GM23338 (cell line): Measurements from ENCODE around the gene WRNIP1. TPM values are rescaled to one million over a fixed set of nuclear protein-coding genes. Genes with fewer than 3 reads are reported as not detected.

Experiments
- ATAC-seq: fragments of 200-7000 bp; cut with Tn5 transposase; 3 replicates; pipeline ENCODE4 v1.9.1; 2020
- DNase-seq: peaks from one replicate; pipeline ENCODE4 v3.0.0-alpha.2; 2015; ENCODE audit warnings: low spot score
- H2AFZ ChIP-seq: fragments of 200-600 bp; sonication (generic); 2 replicates; pipeline ENCODE4 v1.8.0; 2016; ENCODE audit warnings: antibody characterized with exemption, mild to moderate bottlenecking, moderate library complexity
- H3F3A ChIP-seq: fragments of 200-600 bp; sonication (generic); replicated peaks from 2 replicates; pipeline ENCODE4 v1.8.0; 2017; ENCODE audit warnings: antibody characterized with exemption, mixed run types, low read depth
- H3K27ac ChIP-seq: fragments of 200-600 bp; sonication (generic); 2 replicates; pipeline ENCODE4 v1.6.1; 2016; ENCODE audit warnings: low read depth
- H3K27me3 ChIP-seq: fragments of 200-600 bp; sonication (generic); 2 replicates; pipeline ENCODE4 v1.8.0; 2016; ENCODE audit warnings: mild to moderate bottlenecking, mixed run types, moderate library complexity; ENCODE audit not compliant: insufficient read depth
- H3K36me3 ChIP-seq: fragments of 200-600 bp; sonication (generic); 2 replicates; pipeline ENCODE4 v1.8.0; 2016; ENCODE audit warnings: mild to moderate bottlenecking; ENCODE audit not compliant: insufficient read depth
- H3K4me1 ChIP-seq: fragments of 200-600 bp; sonication (generic); 2 replicates; pipeline ENCODE4 v1.8.0; 2016; ENCODE audit warnings: mild to moderate bottlenecking, moderate library complexity; ENCODE audit not compliant: insufficient read depth
- H3K4me2 ChIP-seq: fragments of 200-600 bp; sonication (generic); 2 replicates; pipeline ENCODE4 v1.7.1; 2017; ENCODE audit warnings: mixed run types
- H3K4me3 ChIP-seq: fragments of 200-600 bp; sonication (generic); 2 replicates; pipeline ENCODE4 v1.6.1; 2016; ENCODE audit warnings: mixed run types
- H3K79me2 ChIP-seq: fragments of 200-600 bp; sonication (generic); replicated peaks from 2 replicates; pipeline ENCODE4 v1.8.0; 2017; ENCODE audit warnings: mild to moderate bottlenecking; ENCODE audit not compliant: insufficient read depth
- H3K9me2 ChIP-seq: fragments of 200-600 bp; sonication (generic); 2 replicates; pipeline ENCODE4 v1.8.0; 2017; ENCODE audit not compliant: insufficient read depth
- H4K20me1 ChIP-seq: fragments of 200-600 bp; sonication (generic); replicated peaks from 2 replicates; pipeline ENCODE4 v1.8.0; 2017; ENCODE audit warnings: mild to moderate bottlenecking; ENCODE audit not compliant: insufficient read depth
- H3K27ac Mint-ChIP-seq: 2 replicates; pipeline ENCODE4 v1.8.0; 2020; ENCODE audit warnings: inconsistent platforms, mild to moderate bottlenecking, moderate library complexity, mixed read lengths
- H3K27me3 Mint-ChIP-seq: 3 replicates; pipeline ENCODE4 v1.8.0; 2022; ENCODE audit warnings: low read depth, mild to moderate bottlenecking, moderate library complexity, mixed read lengths, inconsistent platforms; ENCODE audit not compliant: insufficient read depth, poor library complexity
- H3K36me3 Mint-ChIP-seq: 3 replicates; pipeline ENCODE4 v1.8.0; 2021; ENCODE audit warnings: low read depth, mild to moderate bottlenecking, inconsistent platforms, moderate library complexity, mixed read lengths
- H3K4me1 Mint-ChIP-seq: 3 replicates; pipeline ENCODE4 v1.8.0; 2020; ENCODE audit warnings: mild to moderate bottlenecking, inconsistent platforms, mixed read lengths
- H3K4me3 Mint-ChIP-seq: 3 replicates; pipeline ENCODE4 v1.8.0; 2021; ENCODE audit warnings: moderate library complexity, mild to moderate bottlenecking, inconsistent platforms, mixed read lengths
- H3K9me3 Mint-ChIP-seq: 3 replicates; pipeline ENCODE4 v1.8.0; 2020; ENCODE audit warnings: moderate library complexity, mild to moderate bottlenecking, inconsistent platforms, mixed read lengths
- CREB1 ChIP-seq: fragments of 250-450 bp; sonication (Bioruptor Pico); IDR thresholded peaks from 2 replicates; pipeline ENCODE4 v1.5.0; 2020; ENCODE audit warnings: low read depth, mild to moderate bottlenecking, moderate library complexity
- CTCF ChIP-seq, 2 experiments: fragments of 200-600 bp in 1 of 2; sonication (generic) in 1 of 2; conservative IDR thresholded peaks; 2 replicates each; pipeline versions ENCODE4 v1.5.1 to v1.6.1; 2016 to 2017; ENCODE audit warnings: antibody characterized with exemption in 2 of 2, low read depth in 2 of 2, mild to moderate bottlenecking in 2 of 2, moderate library complexity in 1 of 2
- ETS1 ChIP-seq: IDR thresholded peaks from 2 replicates; pipeline ENCODE4 v1.6.1; 2016; ENCODE audit warnings: antibody characterized with exemption
- EZH2 ChIP-seq: fragments of 200-600 bp; sonication (generic); IDR thresholded peaks from one replicate; pipeline ENCODE4 v1.8.0; 2017; ENCODE audit warnings: antibody characterized with exemption, mild to moderate bottlenecking, low read depth; ENCODE audit not compliant: unreplicated experiment
- EZH2phosphoT487 ChIP-seq: fragments of 200-600 bp; sonication (generic); IDR thresholded peaks from one replicate; pipeline ENCODE4 v1.8.1; 2018; ENCODE audit warnings: antibody characterized with exemption; ENCODE audit not compliant: unreplicated experiment
- JUNB ChIP-seq: IDR thresholded peaks from one replicate; pipeline ENCODE4 v1.6.1; 2016; ENCODE audit warnings: antibody characterized with exemption; ENCODE audit not compliant: unreplicated experiment
- NANOG ChIP-seq: IDR thresholded peaks from 2 replicates; pipeline ENCODE4 v1.6.1; 2016; ENCODE audit warnings: antibody characterized with exemption, borderline replicate concordance
- POLR2AphosphoS5 ChIP-seq: IDR thresholded peaks from 2 replicates; pipeline ENCODE4 v1.6.1; 2016; ENCODE audit warnings: antibody characterized with exemption, low read depth
- REST ChIP-seq: IDR thresholded peaks from one replicate; pipeline ENCODE4 v1.6.1; 2018; ENCODE audit warnings: antibody characterized with exemption; ENCODE audit not compliant: unreplicated experiment
- STAT1 ChIP-seq: IDR thresholded peaks from one replicate; pipeline ENCODE4 v1.6.1; 2016; ENCODE audit warnings: antibody characterized with exemption; ENCODE audit not compliant: unreplicated experiment
- ZNF114 ChIP-seq: fragments of 250-450 bp; sonication (Bioruptor Pico); IDR thresholded peaks from 2 replicates; pipeline ENCODE4 v1.5.0; 2020; ENCODE audit warnings: mild to moderate bottlenecking, moderate library complexity
- ZNF331 ChIP-seq: fragments of 250-450 bp; sonication (Bioruptor Pico); IDR thresholded peaks from 2 replicates; pipeline ENCODE4 v1.5.0; 2020; ENCODE audit warnings: low read depth, mild to moderate bottlenecking, moderate library complexity
- ZNF462 ChIP-seq: fragments of 250-450 bp; sonication (Bioruptor Pico); IDR thresholded peaks from 2 replicates; pipeline ENCODE4 v1.5.0; 2020; ENCODE audit warnings: mild to moderate bottlenecking, moderate library complexity
- polyA plus RNA-seq: library from polyadenylated mRNA; unstranded; fragments of >200 nt; fragmentation: Nextera tagmentation; extraction: Ambion mirVana; gene quantifications from 2 replicates; pipeline ENCODE4 v1.2.1, GENCODE V29; 2016
- total RNA-seq: library from RNA; depleted of rRNA; stranded (reverse); fragments of >200 nt; shearing (Covaris generic); gene quantifications from 2 replicates; pipeline ENCODE4 v1.2.3, GENCODE V29; 2014

The WRNIP1 gene
- total and polyA plus RNA-seq, 2 experiments from 2014 or later = 27.6 to 66.0 TPM

GRCh38 chr6:2794171-2794730, 29.1 kb downstream of the WRNIP1 start:
- no peaks in the 10 kb centered on the region for H4K20me1 ChIP-seq
- ATAC-seq = no peak
- H3F3A ChIP-seq = no peaks in the 10 kb centered on the region
- H3K9me3 Mint-ChIP-seq = no peaks in the 10 kb centered on the region
- no peaks in the 10 kb centered on the region for H3K36me3 ChIP-seq
- no peak for TF ChIP-seq ZNF462
- TF ChIP-seq STAT1 = no peak
- TF ChIP-seq ZNF114 (CRISPR knock-in tag) = no peak
- no peak for TF ChIP-seq POLR2AphosphoS5
- TF ChIP-seq NANOG = no peak
- TF ChIP-seq CREB1 = no peak
- no peak for TF ChIP-seq REST
- TF ChIP-seq ETS1 = no peak
- no peak for TF ChIP-seq CTCF (conservative IDR thresholded peaks at IDR 0.05; ENCODE audit: low read depth in 2 of 2)
- TF ChIP-seq EZH2 = no peak
- no peak for TF ChIP-seq ZNF331 (CRISPR knock-in tag)
- no peak for TF ChIP-seq JUNB
- TF ChIP-seq EZH2phosphoT487 = no peak
- no peak overlapping the region for H3K27ac ChIP-seq
- peaks cover 5% of the 10 kb centered on the region; the same call in 1 of the 2 replicates for H3K79me2 ChIP-seq
- no peaks in the 10 kb centered on the region for H3K36me3 Mint-ChIP-seq
- H3K27ac Mint-ChIP-seq = no peak overlapping the region
- no peak overlapping the region for H3K4me3 Mint-ChIP-seq
- peaks cover 3% of the 10 kb centered on the region; the same call in 1 of the 2 replicates for H3K4me1 ChIP-seq
- H3K27me3 ChIP-seq = no peaks in the 10 kb centered on the region
- no peak overlapping the region for H3K4me2 ChIP-seq
- no peak for DNase-seq
- H3K27me3 Mint-ChIP-seq = peaks cover 2% of the 10 kb centered on the region
- peaks cover 31% of the 10 kb centered on the region for H3K4me1 Mint-ChIP-seq
- H2AFZ ChIP-seq = no peak overlapping the region
- no peaks in the 10 kb centered on the region for H3K9me2 ChIP-seq
- H3K4me3 ChIP-seq = no peak overlapping the region
